GM08714 (cell line): ENCODE data around the gene ANKRD9.

ENCODE experiments used
- H3K4me3 ChIP-seq: fragments of 200-500 bp; sonication (Bioruptor generic); 2 replicates; pipeline ENCODE4 v1.5.1; 2014; ENCODE audit warnings: mild to moderate bottlenecking, low read length, inconsistent platforms
- ZNF274 ChIP-seq: IDR thresholded peaks from 2 replicates; pipeline ENCODE4 v1.6.1; 2012; ENCODE audit warnings: mild to moderate bottlenecking, low read depth, low read length

Gene ANKRD9

GRCh38 chr14:102491366-102491765 lies 18.2 kb downstream of the ANKRD9 start:
- no peak overlapping the region for H3K4me3 ChIP-seq
- no peak for TF ChIP-seq ZNF274

- no peak overlapping the region for H3K4me3 ChIP-seq
- no peak for TF ChIP-seq ZNF274
Observed at GRCh38 chr14:102490456-102490855, 19.1 kb downstream of the ANKRD9 start.

GRCh38 chr14:102487204-102487577 lies 22.4 kb downstream of the ANKRD9 start:
- H3K4me3 ChIP-seq: no peak overlapping the region
- no peak for TF ChIP-seq ZNF274

GRCh38 chr14:102486513-102487203 lies 22.9 kb downstream of the ANKRD9 start:
- H3K4me3 ChIP-seq: no peak overlapping the region
- TF ChIP-seq ZNF274: no peak

- no peak for TF ChIP-seq ZNF274
- no peak overlapping the region for H3K4me3 ChIP-seq
Observed at GRCh38 chr14:102485693-102486512, 23.7 kb downstream of the ANKRD9 start.

GRCh38 chr14:102484316-102484715 lies 25.3 kb downstream of the ANKRD9 start:
- TF ChIP-seq ZNF274: no peak
- H3K4me3 ChIP-seq: no peak overlapping the region

GRCh38 chr14:102481791-102482238 lies 27.8 kb downstream of the ANKRD9 start:
- H3K4me3 ChIP-seq: no peak overlapping the region
- no peak for TF ChIP-seq ZNF274

- no peak for TF ChIP-seq ZNF274
Observed at GRCh38 chr14:102481371-102481770, 28.2 kb downstream of the ANKRD9 start.

GRCh38 chr14:102479777-102480176 lies 29.8 kb downstream of the ANKRD9 start:
- TF ChIP-seq ZNF274: no peak
- no peak overlapping the region for H3K4me3 ChIP-seq

More at GRCh38 chr14:102481371-102481770, 28.2 kb downstream of the ANKRD9 start:
- H3K4me3 ChIP-seq: no peak overlapping the region

GRCh38 chr14:102479107-102479506 lies 30.5 kb downstream of the ANKRD9 start:
- no peak overlapping the region for H3K4me3 ChIP-seq
- no peak for TF ChIP-seq ZNF274

GRCh38 chr14:102474934-102475333 lies 34.6 kb downstream of the ANKRD9 start:
- TF ChIP-seq ZNF274: no peak
- H3K4me3 ChIP-seq: no peak overlapping the region

- H3K4me3 ChIP-seq: no peak overlapping the region
- no peak for TF ChIP-seq ZNF274
Observed at GRCh38 chr14:102473559-102473958, 36.0 kb downstream of the ANKRD9 start.

GRCh38 chr14:102472791-102473150 lies 36.8 kb downstream of the ANKRD9 start:
- no peak for TF ChIP-seq ZNF274
- H3K4me3 ChIP-seq: no peak overlapping the region

- no peak for TF ChIP-seq ZNF274
- H3K4me3 ChIP-seq: no peak overlapping the region
Observed at GRCh38 chr14:102471921-102472790, 37.4 kb downstream of the ANKRD9 start.
